NCI-H1694 treated with DMSO at 0.1 percent for 48 hours (cell line): ENCODE results near the gene RBM11.

Source experiments
- DNase-seq: peaks from one replicate; lab custom pipeline; 2025; lab: John Stamatoyannopoulos, UW

The RBM11 gene

GRCh38 chr21:14271053-14271452 is 55.1 kb downstream of the RBM11 start:
- DNase-seq, result no peak

GRCh38 chr21:14271641-14272040 is 55.7 kb downstream of the RBM11 start:
- DNase-seq, result no peak

GRCh38 chr21:14273736-14274538 is 58.0 kb downstream of the RBM11 start:
- DNase-seq, result no peak

- DNase-seq, result no peak
These were observed 59.8 kb downstream of the RBM11 start for GRCh38 chr21:14275702-14276205.
